GM13977 (cell line): ENCODE measurements around the gene A1CF.

Experiments
- DNase-seq: peaks from one replicate; pipeline ENCODE4 v3.0.0; 2012; ENCODE audit warnings: low spot score
- in situ Hi-C: fragments of 300-500 bp; cut with MboI; formaldehyde crosslinking; loops from one replicate; pipeline ENCODE4 v1.12.0; 2022; ENCODE audit warnings: low sequenced_read_pairs, low pct_unique_long_range_greater_than_20kb, mixed read lengths, inconsistent platforms; ENCODE audit not compliant: unreplicated experiment
- TF ChIP-seq, protein P1 (sequence below): IDR thresholded peaks from 2 replicates; pipeline ENCODE4 v1.5.1; 2012; ENCODE audit warnings: mild to moderate bottlenecking, control low read depth; ENCODE audit not compliant: insufficient read depth; ENCODE audit errors: extremely low read depth, missing control alignments

The A1CF gene

GRCh38 chr10:50874723-50875122, 10.7 kb downstream of the A1CF start:
- DNase-seq = no peak
- in situ Hi-C loops = no loop called here
- TF ChIP-seq, protein P1, sequence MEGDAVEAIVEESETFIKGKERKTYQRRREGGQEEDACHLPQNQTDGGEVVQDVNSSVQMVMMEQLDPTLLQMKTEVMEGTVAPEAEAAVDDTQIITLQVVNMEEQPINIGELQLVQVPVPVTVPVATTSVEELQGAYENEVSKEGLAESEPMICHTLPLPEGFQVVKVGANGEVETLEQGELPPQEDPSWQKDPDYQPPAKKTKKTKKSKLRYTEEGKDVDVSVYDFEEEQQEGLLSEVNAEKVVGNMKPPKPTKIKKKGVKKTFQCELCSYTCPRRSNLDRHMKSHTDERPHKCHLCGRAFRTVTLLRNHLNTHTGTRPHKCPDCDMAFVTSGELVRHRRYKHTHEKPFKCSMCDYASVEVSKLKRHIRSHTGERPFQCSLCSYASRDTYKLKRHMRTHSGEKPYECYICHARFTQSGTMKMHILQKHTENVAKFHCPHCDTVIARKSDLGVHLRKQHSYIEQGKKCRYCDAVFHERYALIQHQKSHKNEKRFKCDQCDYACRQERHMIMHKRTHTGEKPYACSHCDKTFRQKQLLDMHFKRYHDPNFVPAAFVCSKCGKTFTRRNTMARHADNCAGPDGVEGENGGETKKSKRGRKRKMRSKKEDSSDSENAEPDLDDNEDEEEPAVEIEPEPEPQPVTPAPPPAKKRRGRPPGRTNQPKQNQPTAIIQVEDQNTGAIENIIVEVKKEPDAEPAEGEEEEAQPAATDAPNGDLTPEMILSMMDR = no peak

DNA sequence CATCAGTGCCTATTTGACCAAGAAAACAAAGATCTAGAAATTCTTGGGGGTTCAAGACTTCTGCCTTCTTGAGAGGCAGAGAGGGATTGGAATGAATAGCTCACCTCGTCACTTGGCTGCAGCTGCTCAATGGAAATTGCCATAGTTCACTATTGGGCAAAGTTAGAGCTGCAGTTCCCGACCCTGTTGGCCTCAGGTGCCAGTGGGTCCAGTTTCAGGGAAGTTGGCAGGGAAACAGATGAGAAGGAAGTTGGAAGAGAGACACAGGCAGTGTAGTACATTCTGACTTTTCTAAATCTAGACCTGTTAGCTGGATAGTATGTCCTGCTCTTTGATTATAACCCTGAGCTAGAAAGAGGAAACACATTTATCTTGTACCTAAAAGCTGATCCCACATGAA, 19.1 kb downstream of the A1CF start:
- no peak for DNase-seq
- in situ Hi-C loops = no loop called here
- TF ChIP-seq, protein P1 = no peak

- TF ChIP-seq, protein P1 = no peak
- DNase-seq = no peak
- in situ Hi-C loops = no loop called here
Observed at GRCh38 chr10:50862719-50863118, 22.7 kb downstream of the A1CF start.

GRCh38 chr10:50861370-50861769, 24.1 kb downstream of the A1CF start:
- TF ChIP-seq, protein P1 = no peak
- DNase-seq = no peak
- in situ Hi-C loops = no loop called here

DNA sequence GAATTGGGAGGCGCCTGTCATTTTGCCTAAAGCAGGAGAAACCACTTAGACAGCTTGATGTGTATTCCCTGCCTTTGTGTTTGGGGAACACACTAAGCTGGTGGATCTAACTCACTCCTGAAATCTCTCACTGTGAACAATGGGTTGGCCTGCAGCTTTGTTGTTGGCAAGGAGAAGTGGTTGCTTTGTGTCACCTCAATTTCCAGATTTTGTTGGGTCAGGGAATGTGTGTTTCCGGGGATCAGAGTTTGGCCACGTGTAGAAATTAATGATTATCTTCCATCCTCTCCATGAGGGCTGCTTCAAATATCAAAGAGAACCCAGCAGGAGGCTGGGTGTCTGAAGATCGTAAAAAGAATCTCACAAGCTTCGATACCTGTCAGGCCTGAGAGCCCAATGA, 27.8 kb downstream of the A1CF start:
- DNase-seq = no peak
- TF ChIP-seq, protein P1 = no peak
- in situ Hi-C loops = no loop called here

DNA sequence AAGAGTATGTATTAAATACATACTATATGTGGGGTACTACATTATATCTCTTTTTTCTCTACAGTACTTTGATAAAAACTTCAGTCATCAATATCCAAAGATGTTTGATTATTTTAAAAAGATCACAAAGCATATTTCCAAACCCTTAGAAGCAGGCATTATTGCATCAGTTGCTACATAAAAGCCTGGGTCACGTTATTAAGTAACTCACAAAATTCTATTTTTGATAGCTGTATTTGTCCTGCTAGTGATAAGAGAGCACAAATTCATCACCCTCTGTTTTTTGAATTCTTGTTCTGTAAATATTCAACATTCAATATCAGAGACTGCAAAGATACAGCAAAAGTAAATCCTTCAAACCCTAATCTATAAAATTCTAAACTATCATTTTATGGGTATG, 30.0 kb downstream of the A1CF start:
- in situ Hi-C loops = no loop called here
- no peak for DNase-seq
- TF ChIP-seq, protein P1 = no peak

DNA sequence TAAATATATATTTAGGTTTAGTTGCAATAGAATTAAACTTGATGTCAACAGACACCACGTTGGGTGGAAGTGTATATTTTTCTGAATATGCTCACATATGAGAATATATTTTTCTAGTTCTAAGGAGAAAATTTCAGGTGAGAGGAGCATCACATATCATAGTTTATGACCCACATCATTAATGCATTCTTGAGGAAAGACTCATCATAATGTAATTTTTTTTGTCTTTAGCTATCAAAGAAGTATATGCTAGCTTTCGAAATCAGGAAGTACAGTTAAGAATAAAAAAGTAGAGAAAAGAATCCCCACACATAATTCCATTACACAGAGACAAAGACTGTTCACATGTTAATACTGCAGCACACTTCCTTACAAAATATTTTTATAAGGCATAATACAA, 30.4 kb downstream of the A1CF start:
- in situ Hi-C loops = no loop called here
- TF ChIP-seq, protein P1 = no peak
- no peak for DNase-seq
